Omental fat pad (tissue), 4 donors: ENCODE measurements around the gene PPP1R12C. TPM values are rescaled to one million over a fixed set of nuclear protein-coding genes. Genes with fewer than 3 reads are reported as not detected.

Experiments used
- ATAC-seq: fragments of 150-250 bp; one replicate; pipeline ENCODE4 v1.9.1; 2016; ENCODE audit warnings: mild to moderate bottlenecking, moderate library complexity; ENCODE audit not compliant: low FRiP score
- DNase-seq: peaks from one replicate; pipeline ENCODE4 v3.0.0-alpha.2; 2019; ENCODE audit warnings: low spot score
- CTCF ChIP-seq, 3 donors: fragments of 450-650 bp; IDR thresholded peaks; one replicate each; pipeline ENCODE4 v1.5.1; 2016 to 2017; ENCODE audit warnings: antibody characterized with exemption in 3 of 3, mild to moderate bottlenecking in 3 of 3, moderate library complexity in 2 of 3
- total RNA-seq, 4 donors: library from RNA; depleted of rRNA; stranded (reverse); fragments of >200 nt; gene quantifications; one replicate each; pipeline ENCODE4 v1.1.0, GENCODE V29; 2016

The PPP1R12C gene
- total RNA-seq, 4 donors from 2014 or later: 59.9 to 127 (median 107) TPM

GRCh38 chr19:55091955-55092354, 25.5 kb downstream of the PPP1R12C start:
- DNase-seq (no peak), ATAC-seq (no peak)
- TF ChIP-seq CTCF (IDR thresholded peaks at IDR 0.05): no peak

GRCh38 chr19:55091126-55091910, 26.1 kb downstream of the PPP1R12C start:
- DNase-seq (no peak), ATAC-seq (no peak)
- no peak for TF ChIP-seq CTCF (IDR thresholded peaks at IDR 0.05)

- DNase-seq (no peak), ATAC-seq (no peak)
- no peak for TF ChIP-seq CTCF (IDR thresholded peaks at IDR 0.05)
Measured at GRCh38 chr19:55090564-55090963, 26.9 kb downstream of the PPP1R12C start.

- ATAC-seq (no peak), DNase-seq (no peak)
- no peak for TF ChIP-seq CTCF (IDR thresholded peaks at IDR 0.05)
Measured at GRCh38 chr19:55089342-55089944, 28.0 kb downstream of the PPP1R12C start.

GRCh38 chr19:55088543-55089341, 28.7 kb downstream of the PPP1R12C start:
- ATAC-seq (no peak), DNase-seq (peak; percentile 97)
- TF ChIP-seq CTCF (IDR thresholded peaks at IDR 0.05): no peak

GRCh38 chr19:55088021-55088451, 29.4 kb downstream of the PPP1R12C start:
- TF ChIP-seq CTCF (IDR thresholded peaks at IDR 0.05): no peak
- ATAC-seq (no peak), DNase-seq (no peak)
